ENCODE data around the gene KCND2. TPM values are rescaled to one million over a fixed set of nuclear protein-coding genes. Genes with fewer than 3 reads are reported as not detected.
A peak's percentile ranks its signal among the peaks of the same experiment; 100 is the strongest.

Gene KCND2
- total and polyA plus RNA-seq, 2 experiments from 2014 or later = 0.45 to 2.2 TPM

DNA sequence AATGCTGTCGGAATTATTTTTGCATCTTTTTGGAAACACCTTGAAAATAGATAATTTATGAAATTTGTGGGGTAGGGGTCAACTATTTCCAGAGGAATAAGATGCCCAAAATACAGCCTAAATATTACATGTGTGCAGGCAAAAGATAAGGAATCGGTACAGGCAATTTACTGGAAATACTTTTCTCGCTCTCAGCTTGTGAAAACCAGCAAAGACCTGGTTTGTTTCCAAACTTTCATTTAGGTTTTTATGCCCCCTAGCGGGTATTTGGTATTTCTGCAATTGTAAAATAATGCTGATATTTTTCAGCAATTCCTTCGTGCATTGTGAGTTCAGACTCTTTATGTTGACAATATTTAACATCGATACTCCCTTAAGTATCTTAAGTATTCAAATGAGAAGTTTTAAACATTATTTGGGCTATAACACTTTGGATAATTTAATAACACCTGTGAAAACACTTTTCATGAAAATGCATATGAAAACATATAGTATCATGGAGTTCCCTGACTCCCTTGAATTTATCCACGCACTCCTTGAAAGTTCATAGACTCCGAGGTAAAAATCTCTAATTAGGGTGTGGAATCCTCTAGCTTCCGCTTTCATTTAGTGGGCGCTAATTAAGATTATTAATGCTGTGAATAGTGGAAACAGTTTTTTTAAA lies 452.5 kb downstream of the KCND2 start:
- peak; percentile 69 to 71 for DNase-seq (ENCODE audit: low read depth in 1 of 2, low spot score in 1 of 2)
- TF ChIP-seq, protein P1, sequence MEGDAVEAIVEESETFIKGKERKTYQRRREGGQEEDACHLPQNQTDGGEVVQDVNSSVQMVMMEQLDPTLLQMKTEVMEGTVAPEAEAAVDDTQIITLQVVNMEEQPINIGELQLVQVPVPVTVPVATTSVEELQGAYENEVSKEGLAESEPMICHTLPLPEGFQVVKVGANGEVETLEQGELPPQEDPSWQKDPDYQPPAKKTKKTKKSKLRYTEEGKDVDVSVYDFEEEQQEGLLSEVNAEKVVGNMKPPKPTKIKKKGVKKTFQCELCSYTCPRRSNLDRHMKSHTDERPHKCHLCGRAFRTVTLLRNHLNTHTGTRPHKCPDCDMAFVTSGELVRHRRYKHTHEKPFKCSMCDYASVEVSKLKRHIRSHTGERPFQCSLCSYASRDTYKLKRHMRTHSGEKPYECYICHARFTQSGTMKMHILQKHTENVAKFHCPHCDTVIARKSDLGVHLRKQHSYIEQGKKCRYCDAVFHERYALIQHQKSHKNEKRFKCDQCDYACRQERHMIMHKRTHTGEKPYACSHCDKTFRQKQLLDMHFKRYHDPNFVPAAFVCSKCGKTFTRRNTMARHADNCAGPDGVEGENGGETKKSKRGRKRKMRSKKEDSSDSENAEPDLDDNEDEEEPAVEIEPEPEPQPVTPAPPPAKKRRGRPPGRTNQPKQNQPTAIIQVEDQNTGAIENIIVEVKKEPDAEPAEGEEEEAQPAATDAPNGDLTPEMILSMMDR (IDR thresholded peaks at IDR 0.05; ENCODE audit: low read depth, low read length) = peak; percentile 67
- no peaks in the 10 kb centered on the region for H3K9me3 ChIP-seq (ENCODE audit: low read depth)
- H3K27ac ChIP-seq = no peak overlapping the region
- no peak overlapping the region for H3K4me3 ChIP-seq
- no peaks in the 10 kb centered on the region for H3K36me3 ChIP-seq
- H3K27me3 ChIP-seq = no peaks in the 10 kb centered on the region
- peaks cover 10% of the 10 kb centered on the region for H3K4me1 ChIP-seq (ENCODE audit: low read depth)

DNA sequence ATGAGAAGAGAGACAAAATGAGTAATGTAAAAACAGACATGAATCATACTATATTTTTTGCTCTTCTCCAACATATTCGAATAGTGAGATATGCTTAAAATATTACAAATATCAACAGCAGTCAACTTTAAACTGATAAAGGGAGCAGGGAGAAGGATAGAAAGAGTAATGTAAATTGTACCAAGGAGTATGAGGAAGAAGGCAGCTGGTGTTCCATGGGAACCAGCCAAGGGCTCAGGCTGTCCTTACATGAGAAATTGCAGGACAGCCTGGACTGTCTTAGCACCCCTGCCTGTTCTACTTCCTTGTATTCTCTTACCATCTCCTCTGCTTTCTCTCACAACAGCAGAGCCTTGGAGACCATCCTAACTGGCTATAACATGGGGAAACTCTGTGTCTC lies 456.3 kb downstream of the KCND2 start:
- H3K36me3 ChIP-seq = no peaks in the 10 kb centered on the region
- TF ChIP-seq, protein P1 (IDR thresholded peaks at IDR 0.05; ENCODE audit: low read depth, low read length) = no peak
- no peak for DNase-seq (ENCODE audit: low read depth in 1 of 2, low spot score in 1 of 2)
- H3K9me3 ChIP-seq (ENCODE audit: low read depth) = no peaks in the 10 kb centered on the region
- peaks cover 10% of the 10 kb centered on the region for H3K4me1 ChIP-seq (ENCODE audit: low read depth)
- H3K4me3 ChIP-seq = no peak overlapping the region
- H3K27ac ChIP-seq = no peak overlapping the region
- no peaks in the 10 kb centered on the region for H3K27me3 ChIP-seq

DNA sequence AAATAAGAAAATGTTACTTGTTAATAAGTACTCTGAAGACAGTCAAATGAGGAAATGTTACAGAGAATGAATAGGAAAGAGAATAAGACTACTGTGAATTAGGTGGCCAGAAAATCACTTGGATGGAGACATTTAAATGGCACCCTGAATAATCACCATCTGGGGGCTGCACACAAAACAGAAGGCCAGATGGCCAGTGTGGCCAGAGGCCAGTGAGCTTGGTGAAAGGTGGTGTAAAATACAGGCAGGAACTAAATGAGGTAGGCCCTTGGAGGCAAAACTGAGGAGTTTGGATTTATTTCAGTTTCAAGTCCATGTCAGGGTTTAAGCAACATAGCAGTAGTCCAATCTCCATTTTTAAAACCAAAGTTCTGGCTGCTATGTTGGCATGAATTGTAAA lies 458.3 kb downstream of the KCND2 start:
- no peak overlapping the region for H3K27ac ChIP-seq
- no peak overlapping the region for H3K4me3 ChIP-seq
- no peak for DNase-seq (ENCODE audit: low read depth in 1 of 2, low spot score in 1 of 2)
- peaks cover 10% of the 10 kb centered on the region for H3K4me1 ChIP-seq (ENCODE audit: low read depth)
- TF ChIP-seq, protein P1 (IDR thresholded peaks at IDR 0.05; ENCODE audit: low read depth, low read length) = no peak
- H3K27me3 ChIP-seq = no peaks in the 10 kb centered on the region
- H3K9me3 ChIP-seq (ENCODE audit: low read depth) = no peaks in the 10 kb centered on the region
- no peaks in the 10 kb centered on the region for H3K36me3 ChIP-seq

DNA sequence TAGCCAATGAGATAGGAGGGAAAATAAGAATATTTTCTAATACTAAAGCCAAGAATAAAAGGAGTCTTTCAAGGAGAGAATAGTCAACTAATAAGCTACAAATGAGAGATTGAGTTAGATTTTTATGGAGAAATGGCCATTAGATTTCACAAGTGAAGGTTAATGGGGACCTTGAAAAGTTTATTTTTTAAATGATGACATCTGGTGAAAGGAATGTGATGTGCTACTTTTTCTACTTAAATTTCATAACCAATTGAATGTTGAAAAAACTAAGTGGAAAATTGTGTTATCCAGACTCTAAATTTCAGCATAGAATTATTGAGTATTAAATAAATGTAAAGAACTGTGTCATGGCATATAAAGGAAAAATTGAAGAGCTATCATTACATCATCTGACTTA lies 459.3 kb downstream of the KCND2 start:
- H3K4me1 ChIP-seq (ENCODE audit: low read depth) = peaks cover 10% of the 10 kb centered on the region
- H3K27me3 ChIP-seq = no peaks in the 10 kb centered on the region
- no peaks in the 10 kb centered on the region for H3K9me3 ChIP-seq (ENCODE audit: low read depth)
- no peak overlapping the region for H3K4me3 ChIP-seq
- no peak overlapping the region for H3K27ac ChIP-seq
- no peaks in the 10 kb centered on the region for H3K36me3 ChIP-seq
- no peak for DNase-seq (ENCODE audit: low read depth in 1 of 2, low spot score in 1 of 2)
- TF ChIP-seq, protein P1 (IDR thresholded peaks at IDR 0.05; ENCODE audit: low read depth, low read length) = no peak

DNA sequence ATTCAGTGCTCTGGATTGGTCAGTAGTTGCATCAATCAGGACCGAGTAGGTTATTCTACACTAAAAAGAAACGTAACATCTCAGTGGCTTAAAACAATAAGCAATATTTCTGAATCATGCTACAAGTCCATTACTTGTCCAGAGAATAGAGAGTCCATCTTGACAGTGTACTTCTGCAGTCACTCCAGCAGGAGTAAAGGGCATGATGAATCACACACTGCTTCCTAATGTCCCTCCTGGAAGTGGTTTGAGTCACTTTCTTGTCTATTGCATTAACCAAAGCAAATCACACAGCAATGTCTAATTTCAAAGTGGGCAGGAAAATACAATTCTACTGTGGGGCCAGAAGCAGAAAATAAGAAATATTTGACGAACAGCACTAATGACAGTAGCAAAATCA lies 460.2 kb downstream of the KCND2 start:
- Histone ChIP-seq H3K4me3 (no peak overlapping the region), H3K4me1 (ENCODE audit: low read depth) (peaks cover 10% of the 10 kb centered on the region), H3K9me3 (ENCODE audit: low read depth) (no peaks in the 10 kb centered on the region), H3K36me3 (no peaks in the 10 kb centered on the region), H3K27ac (no peak overlapping the region), H3K27me3 (no peaks in the 10 kb centered on the region)
- peak in 1 of 2 donors; percentile 47 for DNase-seq (ENCODE audit: low read depth in 1 of 2, low spot score in 1 of 2)
- TF ChIP-seq, protein P1 (IDR thresholded peaks at IDR 0.05; ENCODE audit: low read depth, low read length) = peak; percentile 10
